ENCODE results near the gene KIF19. TPM values are rescaled to one million over a fixed set of nuclear protein-coding genes. Genes with fewer than 3 reads are reported as not detected.

KIF19 gene
- total RNA-seq, 1 experiment from 2014 or later = 2.5 TPM

DNA sequence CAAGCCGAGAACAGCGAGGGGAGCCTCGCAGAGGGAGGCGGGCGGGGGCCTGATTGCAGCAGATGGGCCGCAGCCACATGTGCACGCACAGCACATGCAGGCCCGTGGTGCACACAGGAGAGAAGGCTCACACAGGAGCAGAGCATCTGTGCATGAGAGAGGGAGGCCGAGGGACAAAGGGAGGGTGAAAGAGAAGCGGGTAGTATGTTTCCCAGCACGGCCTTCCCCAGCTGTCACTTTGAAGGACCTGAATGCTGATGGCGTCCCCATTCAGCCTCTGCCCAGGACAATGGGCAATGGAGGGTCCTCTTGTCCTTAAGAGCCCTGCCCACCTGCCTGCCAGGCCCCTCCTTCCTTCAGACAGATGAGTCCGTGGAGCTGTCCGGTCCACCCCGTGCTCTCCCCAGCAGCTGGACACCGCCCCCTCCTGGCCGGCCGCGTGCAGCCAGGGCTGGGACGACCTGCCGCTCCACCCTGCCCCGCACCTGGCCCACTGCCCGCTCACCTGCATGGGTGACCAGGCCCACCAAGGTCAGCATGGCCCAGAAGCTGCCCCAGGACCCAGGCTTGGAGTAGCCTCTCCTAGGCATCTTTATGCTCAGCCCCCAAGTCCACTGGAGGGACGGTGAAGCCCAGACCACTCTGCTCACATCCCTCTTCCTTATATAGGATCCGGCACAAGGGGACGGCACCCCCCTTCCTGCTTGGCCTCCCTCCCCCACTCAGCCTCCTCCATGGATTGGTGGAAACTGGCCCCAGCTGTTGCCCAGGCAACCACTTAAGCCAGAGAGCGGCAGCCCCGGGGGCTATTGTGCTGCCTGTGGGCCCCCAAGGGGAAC lies 35.4 kb downstream of the KIF19 start, which contains the start of gene BTBD17:
Gene BTBD17, minus strand, starts transcription at position 639 of the 839 bp plus-strand sequence. Its CDS starts 49 bp downstream, at position 590.
- DNase-seq (ENCODE audit: low spot score) = peak; percentile 47

DNA sequence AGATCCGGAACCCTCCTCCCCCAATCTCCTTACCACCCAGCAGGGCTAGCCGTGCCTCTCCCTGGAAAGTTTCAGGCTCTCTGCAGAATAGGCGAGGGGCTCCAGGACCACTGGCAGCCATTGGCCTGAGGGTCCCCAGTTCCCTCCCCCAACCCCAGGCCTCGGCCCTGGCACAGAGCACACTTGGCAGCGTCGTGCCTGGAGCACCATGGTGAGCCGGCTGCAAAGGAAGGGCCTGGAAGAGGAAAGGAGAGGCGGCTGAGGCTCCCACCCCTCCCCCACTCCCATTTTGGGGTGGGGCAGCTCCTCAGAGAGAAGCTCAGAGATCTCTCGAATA lies 36.0 kb downstream of the KIF19 start:
- no peak for DNase-seq (ENCODE audit: low spot score)

DNA sequence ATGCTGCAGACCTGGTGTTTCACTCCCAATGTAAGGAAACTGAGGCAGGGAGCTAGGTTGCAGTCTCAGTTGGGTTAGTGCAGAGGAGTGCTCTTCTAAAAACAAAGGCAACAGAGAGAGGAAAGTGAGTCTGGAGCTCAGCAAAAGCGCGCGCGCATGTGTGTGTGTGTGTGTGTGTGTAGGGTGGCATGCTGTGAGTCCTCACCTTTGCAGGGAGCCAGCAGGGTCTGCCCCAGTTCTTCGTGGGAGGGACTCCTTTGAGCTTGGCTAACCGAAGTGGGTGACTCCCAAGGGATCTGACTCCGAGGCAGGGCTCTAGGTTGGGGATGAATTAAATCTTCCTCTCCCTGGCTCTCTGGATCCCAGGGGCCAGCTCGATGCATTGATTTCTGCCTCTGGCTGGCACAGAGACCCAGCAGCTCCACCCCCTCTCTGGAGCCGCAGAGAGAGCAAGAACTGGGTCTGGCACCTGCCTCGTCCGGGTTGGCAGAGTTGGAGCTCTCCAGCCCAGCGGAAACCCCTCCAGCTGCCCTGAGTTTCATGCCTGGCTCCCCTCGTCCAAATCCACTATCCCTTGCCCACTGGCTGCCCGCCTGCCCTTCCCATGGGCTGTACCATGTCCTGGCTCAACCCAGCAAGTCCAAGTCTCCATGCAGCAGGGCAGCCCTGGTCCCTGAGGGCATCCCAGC lies 36.9 kb downstream of the KIF19 start:
- DNase-seq (ENCODE audit: low spot score) = no peak

DNA sequence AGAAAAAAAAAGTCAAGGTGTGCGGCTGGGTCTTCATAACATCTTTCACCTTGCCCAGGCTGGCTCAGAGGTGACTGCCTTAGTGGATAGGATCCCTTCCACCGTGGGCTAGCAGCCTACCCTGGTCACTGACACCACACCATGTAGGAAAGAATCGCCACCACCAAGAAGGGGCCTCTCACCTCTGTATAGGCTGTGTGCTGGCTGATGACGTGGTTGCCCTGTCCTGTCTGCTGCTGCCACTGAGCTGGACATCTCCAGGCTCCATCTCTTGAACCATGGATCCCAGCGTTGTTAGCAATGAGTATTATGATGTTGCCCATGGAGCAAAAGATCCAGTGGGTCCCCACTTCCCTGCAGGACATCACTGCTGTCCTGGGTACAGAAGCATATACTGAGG lies 41.2 kb downstream of the KIF19 start, which contains the start of gene GPR142:
Gene GPR142, plus strand, starts transcription at position 301 of the 400 bp plus-strand sequence. CDS start 2,035 bp downstream, outside the sequence.
- no peak for DNase-seq (ENCODE audit: low spot score)

DNA sequence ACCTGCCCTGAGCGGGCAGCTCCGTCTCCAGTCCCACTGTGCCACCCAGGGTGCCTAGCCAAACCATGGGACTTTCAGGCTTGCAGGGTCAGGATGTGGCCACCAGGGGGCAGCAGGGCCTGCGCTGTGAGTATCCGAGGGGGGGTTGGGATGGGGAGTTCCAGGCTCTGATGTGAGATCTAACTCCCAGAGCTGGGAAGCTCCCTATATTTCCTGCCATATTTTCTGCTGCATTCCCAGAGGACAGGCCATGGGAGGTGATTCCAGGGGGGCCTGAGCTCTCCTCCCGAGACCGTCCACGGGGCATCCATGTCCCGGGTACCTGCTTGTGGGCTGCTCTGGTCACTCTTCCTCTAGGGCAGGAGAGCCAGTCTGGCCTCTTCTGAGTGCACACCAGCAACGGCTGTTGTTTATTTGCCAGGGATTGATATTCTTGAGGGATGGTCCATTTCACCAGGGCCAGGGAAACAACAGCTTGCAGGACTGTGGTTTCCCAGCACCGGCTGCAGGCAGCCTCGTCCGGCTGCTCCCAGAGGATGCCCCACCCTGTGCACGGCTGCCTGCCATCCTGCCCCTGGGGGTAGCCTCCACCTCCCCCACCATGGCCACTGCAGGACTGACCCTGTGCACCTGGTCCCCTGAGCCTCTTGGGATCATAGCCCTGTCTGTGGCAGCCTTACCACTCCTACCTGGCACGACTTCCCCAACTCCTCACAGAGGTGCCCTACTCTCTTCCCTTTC lies 42.5 kb downstream of the KIF19 start:
- DNase-seq (ENCODE audit: low spot score) = peak; percentile 81

DNA sequence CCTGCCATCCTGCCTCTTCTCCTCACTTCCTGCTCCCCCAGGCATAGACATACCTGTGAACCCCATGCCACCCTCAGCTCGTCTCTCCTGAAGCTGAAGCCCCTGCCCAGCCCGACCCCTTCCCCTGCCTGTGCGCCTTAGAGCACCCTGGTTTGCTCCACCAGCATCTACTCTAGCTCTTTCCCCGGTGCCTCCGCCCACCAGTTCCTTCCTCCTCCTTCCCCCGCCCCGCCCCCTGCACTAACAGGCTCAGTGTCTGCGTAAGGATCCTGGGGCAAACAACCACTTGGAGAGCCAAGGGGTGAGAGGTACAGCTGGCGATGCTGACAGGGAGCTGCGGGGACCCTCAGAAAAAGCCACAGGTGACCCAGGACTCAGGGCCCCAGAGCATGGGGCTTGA lies 43.2 kb downstream of the KIF19 start:
- no peak for DNase-seq (ENCODE audit: low spot score)

DNA sequence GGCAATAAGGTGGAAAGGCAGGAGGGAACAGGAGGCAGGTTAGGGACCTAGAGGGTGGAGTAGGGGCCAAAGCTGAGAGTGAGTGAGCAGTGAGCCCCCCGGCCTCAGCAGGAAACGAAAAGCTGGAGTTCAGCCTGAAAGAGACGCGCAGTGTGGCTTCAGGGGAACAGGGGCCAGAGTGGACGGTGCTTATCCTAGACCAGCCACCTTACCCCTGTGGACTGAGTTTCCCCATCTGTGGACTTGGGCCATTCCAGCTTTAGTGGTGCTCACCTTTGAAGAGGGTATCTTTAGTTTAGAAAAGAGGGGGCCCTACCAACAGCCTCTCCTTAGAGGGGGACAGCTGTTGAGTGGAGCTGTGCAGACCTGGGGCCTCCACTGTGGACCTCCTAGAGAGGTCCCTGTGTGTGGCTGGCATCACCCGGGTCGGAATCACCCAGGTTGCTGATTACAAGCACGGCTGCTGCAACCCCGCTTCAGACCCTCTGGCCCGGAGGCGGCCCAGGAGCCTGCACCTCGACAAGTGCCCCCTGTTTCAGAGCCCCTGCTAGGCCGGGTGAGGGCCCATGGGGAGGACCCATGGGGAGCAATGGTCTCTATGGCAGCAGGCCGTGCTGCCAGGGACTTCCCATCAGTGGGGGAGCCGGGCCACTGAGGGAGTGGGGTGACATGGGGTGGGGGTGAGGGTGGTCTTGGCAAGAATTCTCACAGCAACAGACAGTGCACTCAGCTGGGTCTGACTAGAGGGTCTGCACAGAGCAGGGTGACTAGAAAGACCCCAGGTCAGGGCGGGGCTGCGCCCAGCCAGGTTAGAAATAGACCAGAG lies 43.9 kb downstream of the KIF19 start:
- DNase-seq (ENCODE audit: low spot score) = no peak

DNA sequence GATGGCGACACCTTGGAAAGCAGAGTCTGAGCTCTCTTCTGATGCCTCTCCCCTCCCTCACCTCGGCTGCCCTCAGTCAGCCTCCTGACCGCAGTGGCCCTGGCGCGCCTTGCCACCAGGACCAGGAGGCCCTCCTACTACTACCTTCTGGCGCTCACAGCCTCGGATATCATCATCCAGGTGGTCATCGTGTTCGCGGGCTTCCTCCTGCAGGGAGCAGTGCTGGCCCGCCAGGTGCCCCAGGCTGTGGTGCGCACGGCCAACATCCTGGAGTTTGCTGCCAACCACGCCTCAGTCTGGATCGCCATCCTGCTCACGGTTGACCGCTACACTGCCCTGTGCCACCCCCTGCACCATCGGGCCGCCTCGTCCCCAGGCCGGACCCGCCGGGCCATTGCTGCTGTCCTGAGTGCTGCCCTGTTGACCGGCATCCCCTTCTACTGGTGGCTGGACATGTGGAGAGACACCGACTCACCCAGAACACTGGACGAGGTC lies 45.7 kb downstream of the KIF19 start:
- no peak for DNase-seq (ENCODE audit: low spot score)

DNA sequence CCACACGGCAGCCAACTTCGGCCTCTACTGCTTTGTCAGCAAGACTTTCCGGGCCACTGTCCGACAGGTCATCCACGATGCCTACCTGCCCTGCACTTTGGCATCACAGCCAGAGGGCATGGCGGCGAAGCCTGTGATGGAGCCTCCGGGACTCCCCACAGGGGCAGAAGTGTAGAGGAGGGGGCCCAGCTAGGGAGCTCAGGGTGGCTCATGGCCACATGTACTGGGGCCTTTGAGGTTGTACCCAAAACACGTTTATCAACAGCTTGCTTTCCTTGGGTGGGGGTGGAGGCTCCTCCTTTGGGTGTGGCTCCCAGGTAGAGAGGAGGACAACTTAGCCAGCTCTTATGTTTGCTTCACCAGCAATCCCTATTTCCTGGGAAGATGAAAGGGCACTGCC lies 46.4 kb downstream of the KIF19 start:
- no peak for DNase-seq (ENCODE audit: low spot score)

DNA sequence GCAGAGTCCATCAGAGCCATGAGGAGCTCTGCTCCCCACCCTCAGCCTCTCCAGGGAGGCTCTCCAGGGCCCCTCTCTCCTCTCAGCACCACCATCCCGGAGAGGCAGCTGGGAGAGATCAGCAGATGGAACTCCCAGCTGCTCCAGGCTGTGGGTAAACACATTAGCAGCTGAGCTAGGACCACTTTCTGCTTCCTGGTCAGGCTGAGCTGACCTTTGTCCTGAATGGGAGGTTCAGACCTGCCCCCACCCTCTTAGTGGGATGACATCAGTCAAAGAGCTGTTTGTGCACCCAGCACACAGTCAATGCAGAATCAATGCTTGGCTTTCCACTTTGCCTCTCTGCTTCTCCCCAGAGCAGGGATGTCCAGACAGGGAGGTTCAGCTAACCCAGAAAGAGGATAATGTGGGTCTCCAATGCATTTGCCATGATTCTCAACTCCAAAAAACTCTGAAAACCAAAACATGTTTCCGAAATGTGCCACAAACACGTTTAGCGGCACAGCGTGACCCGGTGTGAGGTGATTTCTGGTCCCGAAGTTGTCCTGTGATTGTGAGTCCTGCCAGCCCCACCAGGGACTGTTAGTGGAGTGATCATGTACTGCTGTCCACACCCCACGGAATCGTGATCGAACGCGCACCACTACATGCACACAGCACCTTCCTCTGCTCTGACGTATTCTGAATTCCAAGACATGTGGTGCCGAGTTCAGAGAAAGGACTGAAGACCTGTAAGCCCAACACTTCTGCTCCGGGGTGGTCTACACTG lies 48.0 kb downstream of the KIF19 start:
- peak; percentile 65 for DNase-seq (ENCODE audit: low spot score)

DNA sequence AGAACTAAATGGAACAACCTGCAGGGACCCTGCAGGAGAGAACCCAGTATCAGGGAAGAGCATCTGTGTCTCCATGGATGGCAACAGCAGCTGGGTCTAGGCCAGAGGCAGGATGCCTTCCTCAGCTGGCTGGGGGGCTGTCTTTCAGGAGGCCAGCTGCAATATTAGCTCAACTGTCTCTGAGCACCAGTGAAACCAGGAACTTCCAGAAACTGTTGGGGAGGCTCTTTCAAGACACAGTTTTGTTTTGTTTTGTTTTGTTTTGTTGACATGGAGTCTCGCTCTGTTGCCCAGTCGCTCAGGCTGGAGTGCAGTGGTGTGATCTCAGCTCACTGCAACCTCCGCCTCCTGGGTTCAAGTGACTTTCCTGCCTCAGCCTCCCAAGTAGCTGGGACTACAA lies 48.8 kb downstream of the KIF19 start:
- no peak for DNase-seq (ENCODE audit: low spot score)

DNA sequence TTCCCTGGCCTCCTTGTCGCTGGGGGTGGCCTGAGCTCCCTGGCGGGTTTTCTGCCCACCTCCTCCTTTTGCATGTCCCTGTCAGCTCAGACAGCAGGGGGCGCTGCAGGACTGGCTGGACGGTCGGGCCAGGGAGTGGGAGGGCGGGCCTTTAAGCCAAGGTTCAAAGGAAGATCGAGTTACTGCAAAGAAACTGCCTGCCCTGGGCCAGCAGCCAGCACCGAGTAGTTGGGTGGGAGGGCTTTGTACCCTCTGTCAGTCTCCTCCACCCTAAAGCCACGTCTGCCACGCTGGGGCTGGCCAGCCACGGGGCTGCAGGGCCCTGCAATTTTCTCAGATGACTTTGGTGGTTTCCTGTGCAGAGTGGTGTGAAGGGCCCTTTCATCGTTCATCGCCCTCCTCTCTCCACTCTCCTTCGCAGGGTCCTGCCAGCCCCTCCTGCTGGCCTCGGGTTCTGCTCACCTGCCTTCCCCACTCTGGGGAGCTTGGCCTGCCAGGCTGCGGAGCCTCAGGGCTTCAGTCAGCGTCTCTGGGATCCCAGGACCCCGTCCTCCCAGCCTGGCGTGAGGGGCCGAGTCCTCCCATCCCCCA lies 53.6 kb downstream of the KIF19 start:
- DNase-seq (ENCODE audit: low spot score) = peak; percentile 89

DNA sequence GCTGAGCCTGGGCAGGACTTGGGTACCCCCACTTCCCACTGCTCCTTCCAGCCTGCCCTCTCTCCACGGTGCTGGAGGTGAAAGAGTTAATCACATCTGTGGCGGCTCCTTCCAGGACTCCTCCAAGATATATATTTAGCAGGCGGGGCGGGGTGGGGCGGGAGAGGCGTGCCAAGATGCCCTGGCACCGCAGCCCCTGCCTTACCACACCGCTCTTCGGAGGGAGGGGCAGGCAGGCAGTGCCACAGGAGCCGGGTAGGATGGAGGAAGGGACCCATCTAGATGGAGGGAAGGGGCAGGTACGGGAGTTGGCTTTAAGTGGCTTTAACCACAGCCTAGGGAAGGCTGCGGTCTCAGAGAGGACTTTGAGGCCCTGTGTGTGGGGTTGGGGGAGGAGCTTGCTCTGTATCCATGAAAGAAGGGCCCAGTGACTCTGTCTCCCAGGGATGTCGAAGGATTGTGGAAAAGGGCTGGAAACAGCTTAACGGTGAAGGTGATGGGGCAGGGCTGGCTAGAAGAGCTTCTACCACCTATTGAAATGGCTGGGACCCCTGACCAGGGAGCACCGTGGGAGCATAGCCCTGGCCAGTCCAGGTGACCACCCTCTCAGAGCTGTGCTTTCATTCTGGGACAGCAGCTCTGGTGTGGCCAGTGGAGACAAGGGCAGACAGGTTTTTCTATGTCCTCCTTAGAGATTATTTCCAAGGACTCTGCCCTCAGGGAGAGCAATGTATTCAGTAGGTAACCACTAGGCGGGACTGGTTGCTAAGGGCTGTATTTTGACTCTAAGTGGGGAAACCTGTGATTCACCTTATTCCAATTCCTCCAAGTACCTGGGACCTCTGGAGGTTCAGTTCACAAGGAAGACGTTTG lies 54.3 kb downstream of the KIF19 start:
- DNase-seq (ENCODE audit: low spot score) = peak; percentile 87

DNA sequence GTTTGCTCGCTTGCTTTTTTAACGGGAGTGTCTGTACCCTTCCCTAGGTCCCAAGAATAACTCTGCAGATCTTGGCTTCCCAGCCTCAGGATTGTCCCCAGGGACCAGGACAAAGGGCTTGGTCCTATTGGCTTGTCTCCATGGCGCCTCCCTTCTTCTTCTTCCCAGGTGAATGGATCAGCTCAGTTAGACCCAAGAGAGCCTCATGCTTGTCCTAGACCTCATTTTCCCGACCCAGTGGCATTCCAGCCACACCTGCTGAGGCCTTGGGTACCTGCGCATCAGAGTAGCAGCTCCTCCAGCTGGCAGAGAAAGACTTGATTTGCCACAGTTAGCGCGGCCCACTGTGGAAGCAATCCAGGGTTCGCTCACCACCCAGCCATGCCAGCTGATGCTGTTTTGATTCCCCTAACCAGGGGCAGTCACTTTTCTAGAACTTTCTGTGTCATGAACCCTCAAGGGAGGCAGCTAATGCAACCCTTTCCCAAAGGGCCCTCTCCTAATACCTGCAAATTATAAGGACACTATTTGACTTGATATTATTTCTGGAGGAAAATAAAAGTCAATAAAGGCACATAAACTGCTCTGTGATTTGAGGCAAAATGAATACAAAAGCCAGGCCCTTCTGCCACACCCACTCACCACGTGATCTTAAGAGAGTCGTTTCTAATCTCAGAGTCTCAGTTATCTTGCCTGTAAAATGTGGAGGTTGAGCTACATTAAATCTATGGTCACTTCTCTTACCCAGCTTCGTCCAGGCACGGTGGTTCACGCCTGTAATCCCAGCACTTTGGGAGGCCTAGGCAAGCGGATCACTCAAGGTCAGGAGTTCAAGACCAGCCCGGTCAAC lies 55.2 kb downstream of the KIF19 start:
- DNase-seq (ENCODE audit: low spot score) = no peak

DNA sequence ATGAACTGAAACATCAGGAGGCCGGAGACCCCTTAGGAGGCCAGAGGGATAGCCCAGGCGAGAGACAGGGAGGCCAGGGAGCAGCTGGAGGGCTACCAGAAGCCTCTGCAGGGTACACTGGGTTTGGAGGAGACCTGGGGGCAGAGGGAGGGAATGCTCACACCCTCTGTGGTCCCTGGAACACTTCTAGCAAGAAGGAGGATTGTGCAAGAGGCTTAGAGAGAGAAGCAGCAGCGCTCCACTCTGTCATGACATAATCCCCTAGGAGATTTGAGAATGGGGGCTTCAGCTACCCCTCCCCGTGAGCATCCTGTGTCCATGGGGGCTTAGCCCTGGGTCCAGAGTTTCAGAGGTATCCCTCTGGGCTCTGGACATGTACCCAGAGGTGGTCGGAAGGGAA lies 57.1 kb downstream of the KIF19 start:
- no peak for DNase-seq (ENCODE audit: low spot score)

DNA sequence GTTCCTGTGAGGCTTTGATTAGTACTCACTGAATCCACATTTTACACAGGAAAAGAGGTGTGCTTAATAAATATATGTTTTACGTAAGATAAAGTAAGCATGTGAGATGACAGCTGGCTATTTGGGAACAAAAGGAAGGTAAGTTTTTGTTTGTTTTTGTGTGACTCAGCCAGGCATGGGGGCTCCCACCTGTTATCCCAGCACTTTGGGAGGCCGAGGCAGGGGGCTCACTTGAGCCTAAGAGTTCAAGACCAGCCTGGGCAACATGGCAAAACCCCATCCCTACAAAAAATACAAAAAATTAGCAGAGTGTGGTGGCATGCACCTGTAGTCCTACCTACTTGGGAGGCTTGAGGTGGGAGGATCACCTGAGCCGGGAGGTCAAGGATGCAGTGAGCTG lies 59.2 kb downstream of the KIF19 start:
- no peak for DNase-seq (ENCODE audit: low spot score)

DNA sequence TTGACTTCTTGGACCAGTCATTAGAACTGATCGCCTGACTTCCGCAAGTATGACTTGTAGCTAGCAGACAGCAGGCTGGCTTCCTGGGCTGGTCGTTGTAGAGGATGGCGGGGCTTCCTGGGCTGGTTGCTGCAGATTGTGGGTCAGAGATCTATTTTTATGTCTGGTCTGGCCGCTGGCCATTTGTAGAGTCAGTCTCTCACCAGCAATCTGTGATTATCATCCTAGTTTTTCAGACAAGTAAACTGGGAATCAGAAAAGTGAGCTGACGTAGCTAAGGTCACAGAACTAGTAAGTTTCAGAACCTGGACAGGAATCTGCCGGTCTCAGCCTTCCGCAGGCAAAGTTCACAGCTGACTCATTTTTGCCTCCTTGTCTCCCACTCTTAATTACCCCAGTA lies 60.4 kb downstream of the KIF19 start:
- no peak for DNase-seq (ENCODE audit: low spot score)
